A549 (cell line): ENCODE data around the gene GRIP2. TPM values are rescaled to one million over a fixed set of nuclear protein-coding genes. Genes with fewer than 3 reads are reported as not detected.
A peak's percentile ranks its signal among the peaks of the same experiment; 100 is the strongest.

Experiments used
- ATAC-seq, 2 experiments: fragments of 200-7000 bp in 1 of 2; fragments of >200 bp in 1 of 2; cut with Nextera tagmentation in 1 of 2; cut with Tn5 transposase in 1 of 2; 3 replicates each; pipeline versions ENCODE4 v1.8.0 to v1.9.1; 2018 to 2020; ENCODE audit warnings: mild to moderate bottlenecking in 1 of 2, moderate library complexity in 1 of 2
- CTCF ChIA-PET: fragments of 300-600 bp; sonication (Branson Sonifier 250); formaldehyde crosslinking; extraction: SDS; loops from one replicate; lab custom pipeline; 2021; ENCODE audit warnings: antibody characterized with exemption, inconsistent platforms; lab: Yijun Ruan, JAX
- POLR2A ChIA-PET: fragments of 350-600 bp; formaldehyde crosslinking; extraction: SDS; loops from one replicate; lab custom pipeline; 2021; ENCODE audit warnings: antibody characterized with exemption, inconsistent platforms; lab: Yijun Ruan, JAX
- DNase-seq, 2 experiments: peaks; one replicate each; pipeline versions ENCODE4 v3.0.0 to v3.0.0-alpha.2; 2011 to 2016; ENCODE audit warnings: low read depth in 1 of 2, low spot score in 1 of 2
- FAIRE-seq: peaks from 2 replicates; lab custom pipeline; 2011; peaks lifted over from hg19 to GRCh38; lab: Jason Lieb, UNC
- H3K27ac ChIP-seq, 2 experiments: fragments of >200 bp; sonication (Bioruptor Twin); formaldehyde crosslinking; 3 replicates each; pipeline ENCODE4 v1.5.1; 2016 to 2017
- H3K4me1 ChIP-seq: fragments of >200 bp; sonication (Bioruptor Twin); formaldehyde crosslinking; 3 replicates; pipeline ENCODE4 v1.6.1; 2016
- H3K4me2 ChIP-seq: fragments of >200 bp; sonication (Bioruptor Twin); formaldehyde crosslinking; 3 replicates; pipeline ENCODE4 v1.6.1; 2016
- H3K4me3 ChIP-seq: fragments of >200 bp; sonication (Bioruptor Twin); formaldehyde crosslinking; 3 replicates; pipeline ENCODE4 v1.5.1; 2016
- H3K9me3 ChIP-seq: fragments of >200 bp; sonication (Bioruptor Twin); formaldehyde crosslinking; 3 replicates; pipeline ENCODE4 v1.6.1; 2016
- CBX2 ChIP-seq: fragments of 200-600 bp; sonication (generic); IDR thresholded peaks from 2 replicates; pipeline ENCODE4 v1.6.1; 2016; ENCODE audit warnings: low read depth, mild to moderate bottlenecking, borderline replicate concordance
- CEBPB ChIP-seq, 2 experiments: fragments of >200 bp in 1 of 2; sonication (Bioruptor Twin) in 1 of 2; formaldehyde crosslinking in 1 of 2; IDR thresholded peaks; 2 replicates each; pipeline ENCODE4 v1.6.1; 2012 to 2016
- CHD4 ChIP-seq: fragments of 200-600 bp; sonication (generic); IDR thresholded peaks from 2 replicates; pipeline ENCODE4 v1.6.1; 2016; ENCODE audit warnings: antibody characterized with exemption, mild to moderate bottlenecking, borderline replicate concordance
- E2F6 ChIP-seq: IDR thresholded peaks from 2 replicates; pipeline ENCODE4 v1.6.1; 2012; ENCODE audit warnings: low read depth, borderline replicate concordance
- EHF ChIP-seq: fragments of 250-450 bp; sonication (Bioruptor Pico); IDR thresholded peaks from 2 replicates; pipeline ENCODE4 v1.5.0; 2020; ENCODE audit warnings: mild to moderate bottlenecking
- EHMT2 ChIP-seq: fragments of 200-600 bp; sonication (generic); IDR thresholded peaks from 2 replicates; pipeline ENCODE4 v1.6.1; 2016; ENCODE audit warnings: antibody characterized with exemption, low read depth, mild to moderate bottlenecking, moderate library complexity
- ESRRA ChIP-seq: fragments of 150-350 bp; IDR thresholded peaks from 2 replicates; pipeline ENCODE4 v1.6.1; 2014; ENCODE audit warnings: mild to moderate bottlenecking, low read length, borderline replicate concordance
- FOSB ChIP-seq: fragments of 250-450 bp; sonication (Bioruptor Pico); IDR thresholded peaks from 2 replicates; pipeline ENCODE4 v1.5.0; 2020; ENCODE audit warnings: mild to moderate bottlenecking, moderate library complexity
- GATA3 ChIP-seq: IDR thresholded peaks from 2 replicates; pipeline ENCODE4 v1.6.1; 2012; ENCODE audit warnings: borderline replicate concordance
- HDAC2 ChIP-seq: fragments of 200-600 bp; sonication (generic); IDR thresholded peaks from 2 replicates; pipeline ENCODE4 v1.6.1; 2016
- HEYL ChIP-seq: fragments of 250-450 bp; sonication (Bioruptor Pico); IDR thresholded peaks from 2 replicates; pipeline ENCODE4 v1.8.0; 2021; ENCODE audit warnings: mild to moderate bottlenecking, moderate library complexity
- HOXA7 ChIP-seq: fragments of 250-450 bp; sonication (Bioruptor Pico); IDR thresholded peaks from 2 replicates; pipeline ENCODE4 v1.5.0; 2020; ENCODE audit warnings: mild to moderate bottlenecking, moderate library complexity
- JUN ChIP-seq, 2 experiments: fragments of >200 bp; sonication (Bioruptor Twin); formaldehyde crosslinking; IDR thresholded peaks; 2 replicates in 1 of 2; 3 replicates in 1 of 2; pipeline ENCODE4 v1.6.1; 2016 to 2017
- JUNB ChIP-seq: fragments of >200 bp; sonication (Bioruptor Twin); formaldehyde crosslinking; IDR thresholded peaks from 2 replicates; pipeline ENCODE4 v1.6.1; 2016
- KDM5A ChIP-seq: fragments of 200-600 bp; sonication (generic); IDR thresholded peaks from 2 replicates; pipeline ENCODE4 v1.6.1; 2016; ENCODE audit warnings: antibody characterized with exemption, mild to moderate bottlenecking
- MYC ChIP-seq: IDR thresholded peaks from 2 replicates; pipeline ENCODE4 v1.6.1; 2012; ENCODE audit warnings: mild to moderate bottlenecking, inconsistent platforms, low read length, improper control_type of control experiment, borderline replicate concordance
- PHF8 ChIP-seq: fragments of 200-600 bp; sonication (generic); IDR thresholded peaks from 2 replicates; pipeline ENCODE4 v1.6.1; 2016; ENCODE audit warnings: low read depth, mild to moderate bottlenecking, antibody characterized with exemption, moderate library complexity, borderline replicate concordance
- POLR2AphosphoS2 ChIP-seq: conservative IDR thresholded peaks from 2 replicates; pipeline ENCODE4 v1.6.1; 2012; ENCODE audit warnings: low read length, improper control_type of control experiment, inconsistent platforms
- RARB ChIP-seq: fragments of 250-450 bp; sonication (Bioruptor Pico); IDR thresholded peaks from 2 replicates; pipeline ENCODE4 v1.8.0; 2021; ENCODE audit warnings: mild to moderate bottlenecking, moderate library complexity
- REST ChIP-seq: fragments of 200-600 bp; sonication (generic); IDR thresholded peaks from 2 replicates; pipeline ENCODE4 v1.6.1; 2016; ENCODE audit warnings: antibody characterized with exemption, mild to moderate bottlenecking, moderate library complexity
- SREBF2 ChIP-seq: fragments of 450-650 bp; IDR thresholded peaks from 2 replicates; pipeline ENCODE4 v1.6.1; 2014; ENCODE audit warnings: mild to moderate bottlenecking, moderate library complexity
- ZFP36 ChIP-seq: fragments of 450-650 bp; IDR thresholded peaks from 2 replicates; pipeline ENCODE4 v1.6.1; 2014; ENCODE audit warnings: borderline replicate concordance; ENCODE audit not compliant: partially characterized antibody
- ZNF302 ChIP-seq: fragments of 250-450 bp; sonication (Bioruptor Pico); IDR thresholded peaks from 2 replicates; pipeline ENCODE4 v1.9.0; 2021; ENCODE audit warnings: inconsistent platforms, mild to moderate bottlenecking, moderate library complexity
- ZSCAN20 ChIP-seq: fragments of 250-450 bp; sonication (Bioruptor Pico); IDR thresholded peaks from 2 replicates; pipeline ENCODE4 v1.8.0; 2022; ENCODE audit warnings: mild to moderate bottlenecking, moderate library complexity
- WGBS: methylation state at CpG from one replicate; pipeline ENCODE4 v1.1.6; 2017; ENCODE audit errors: missing lambda C conversion rate; 5-methylcytosine and 5-hydroxymethylcytosine counted together
- polyA plus RNA-seq, 4 experiments: library from polyadenylated mRNA; depleted of rRNA in 3 of 4; stranded (reverse); fragments of >200 nt; fragmentation: RNase III in 1 of 4; extraction: RNeasy Plus Mini Kit Qiagen cat#74134 plus additional on column Dnase treatment in 1 of 4; gene quantifications; 2 replicates in 3 of 4; 3 replicates in 1 of 4; pipeline ENCODE4 v1.2.3, GENCODE V29; 2011 to 2017
- TF ChIP-seq, protein P1 (sequence below): fragments of 250-450 bp; sonication (Bioruptor Pico); IDR thresholded peaks from 2 replicates; pipeline ENCODE4 v1.5.0; 2021; ENCODE audit warnings: mild to moderate bottlenecking, moderate library complexity, borderline replicate concordance
- TF ChIP-seq, protein P2 (sequence below): fragments of 450-650 bp; IDR thresholded peaks from 2 replicates; pipeline ENCODE4 v1.6.1; 2014; ENCODE audit warnings: antibody characterized with exemption

GRIP2 gene
- polyA plus RNA-seq, 2 of the 4 experiments (the other 2 are of a cell fraction), result 0.56 to 1.6 TPM

DNA sequence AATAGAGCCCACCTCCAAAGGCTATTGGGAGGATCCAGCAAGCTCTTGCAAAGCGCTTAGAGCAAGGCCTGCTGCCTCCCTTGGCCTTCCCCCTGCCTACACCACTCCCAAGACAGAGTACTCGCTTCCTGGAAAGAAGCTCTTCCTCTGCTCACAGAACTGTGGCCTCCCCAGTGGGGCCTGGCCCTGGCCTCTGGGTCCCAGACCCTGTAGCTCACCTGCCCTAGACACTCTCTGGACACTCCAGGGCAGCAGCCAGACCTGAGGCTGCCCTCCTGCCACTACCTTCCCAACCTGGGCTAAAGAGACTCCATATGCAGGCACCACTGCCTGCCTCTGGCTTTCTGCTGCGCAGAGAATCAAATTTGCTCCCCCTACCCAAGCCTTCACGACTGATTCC lies 49.9 kb downstream of the GRIP2 start:
- TF ChIP-seq POLR2AphosphoS2 (no peak), REST (no peak), GATA3 (no peak), KDM5A (no peak), PHF8 (no peak), CHD4 (no peak), HOXA7 (CRISPR knock-in tag) (no peak)
- TF ChIP-seq, protein P1, sequence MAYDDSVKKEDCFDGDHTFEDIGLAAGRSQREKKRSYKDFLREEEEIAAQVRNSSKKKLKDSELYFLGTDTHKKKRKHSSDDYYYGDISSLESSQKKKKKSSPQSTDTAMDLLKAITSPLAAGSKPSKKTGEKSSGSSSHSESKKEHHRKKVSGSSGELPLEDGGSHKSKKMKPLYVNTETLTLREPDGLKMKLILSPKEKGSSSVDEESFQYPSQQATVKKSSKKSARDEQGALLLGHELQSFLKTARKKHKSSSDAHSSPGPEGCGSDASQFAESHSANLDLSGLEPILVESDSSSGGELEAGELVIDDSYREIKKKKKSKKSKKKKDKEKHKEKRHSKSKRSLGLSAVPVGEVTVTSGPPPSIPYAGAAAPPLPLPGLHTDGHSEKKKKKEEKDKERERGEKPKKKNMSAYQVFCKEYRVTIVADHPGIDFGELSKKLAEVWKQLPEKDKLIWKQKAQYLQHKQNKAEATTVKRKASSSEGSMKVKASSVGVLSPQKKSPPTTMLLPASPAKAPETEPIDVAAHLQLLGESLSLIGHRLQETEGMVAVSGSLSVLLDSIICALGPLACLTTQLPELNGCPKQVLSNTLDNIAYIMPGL, result no peak
- H3K4me2 ChIP-seq, result no peak overlapping the region
- H3K27ac ChIP-seq, result peak overlapping the region in 1 of 2 experiments; percentile 58; a peak in 3 of 6 replicates
- POLR2A ChIA-PET, result interaction anchor here (1.1 kb wide), 1 partner anchor 457 kb away, joined by 3 read pairs; the partner anchor contains the start of gene NR2C2
- 90% methylated on average over 4 of the region's 4 CpGs for WGBS
- H3K9me3 ChIP-seq, result no peaks in the 10 kb centered on the region
- H3K4me3 ChIP-seq, result no peak overlapping the region
- CTCF ChIA-PET, result interaction anchor here (0.9 kb wide), 1 partner anchor 287 kb away, joined by 3 read pairs; no protein-coding TSS in a partner anchor
- ATAC-seq, result peak in 1 of 2 experiments; percentile 5; a peak in 3 of 6 replicates
- peaks cover 11% of the 10 kb centered on the region; the same call in 2 of the 3 replicates for H3K4me1 ChIP-seq
- FAIRE-seq, result no peak
- DNase-seq, result no peak

- peaks cover 11% of the 10 kb centered on the region; the same call in 2 of the 3 replicates for H3K4me1 ChIP-seq
- TF ChIP-seq JUNB (no peak), ZFP36 (no peak), SREBF2 (no peak), KDM5A (no peak)
- H3K9me3 ChIP-seq, result no peaks in the 10 kb centered on the region
- FAIRE-seq, result no peak
- no peak for ATAC-seq
- H3K4me2 ChIP-seq, result no peak overlapping the region
- no peak overlapping the region for H3K27ac ChIP-seq
- ChIA-PET CTCF (no interaction called here), POLR2A (interaction anchor here (1.1 kb wide), 1 partner anchor 458 kb away, joined by 3 read pairs; the partner anchor contains the start of gene NR2C2)
- 95% methylated on average over 7 of the region's 7 CpGs for WGBS
- DNase-seq, result no peak
- H3K4me3 ChIP-seq, result no peak overlapping the region
These were observed 50.5 kb downstream of the GRIP2 start for GRCh38 chr3:14489641-14490040.

- peak overlapping the region in 1 of 2 experiments; percentile 68; a peak in 3 of 6 replicates for H3K27ac ChIP-seq
- no peak overlapping the region for H3K4me3 ChIP-seq
- CTCF ChIA-PET, result no interaction called here
- ATAC-seq (no peak), DNase-seq (no peak), FAIRE-seq (no peak)
- no peak for TF ChIP-seq EHF
- no peak for TF ChIP-seq ZSCAN20
- no peak for TF ChIP-seq CHD4
- TF ChIP-seq E2F6, result no peak
- no peak for TF ChIP-seq HDAC2
- no peak for TF ChIP-seq MYC
- TF ChIP-seq EHMT2, result no peak
- TF ChIP-seq HEYL, result no peak
- TF ChIP-seq ESRRA, result no peak
- no peak for TF ChIP-seq RARB (CRISPR knock-in tag)
- no peak for TF ChIP-seq ZNF302
- TF ChIP-seq, protein P2, sequence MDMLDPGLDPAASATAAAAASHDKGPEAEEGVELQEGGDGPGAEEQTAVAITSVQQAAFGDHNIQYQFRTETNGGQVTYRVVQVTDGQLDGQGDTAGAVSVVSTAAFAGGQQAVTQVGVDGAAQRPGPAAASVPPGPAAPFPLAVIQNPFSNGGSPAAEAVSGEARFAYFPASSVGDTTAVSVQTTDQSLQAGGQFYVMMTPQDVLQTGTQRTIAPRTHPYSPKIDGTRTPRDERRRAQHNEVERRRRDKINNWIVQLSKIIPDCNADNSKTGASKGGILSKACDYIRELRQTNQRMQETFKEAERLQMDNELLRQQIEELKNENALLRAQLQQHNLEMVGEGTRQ, result no peak
- TF ChIP-seq CBX2, result no peak
- no peak for TF ChIP-seq FOSB (CRISPR knock-in tag)
- TF ChIP-seq CEBPB (IDR thresholded peaks at IDR 0.05), result no peak
- TF ChIP-seq JUN (IDR thresholded peaks at IDR 0.05), result no peak
- POLR2A ChIA-PET, result no interaction called here
- no peaks in the 10 kb centered on the region for H3K9me3 ChIP-seq
- H3K4me1 ChIP-seq, result peaks cover 11% of the 10 kb centered on the region; the same call in 2 of the 3 replicates
- 81% methylated on average over 7 of the region's 7 CpGs for WGBS
- no peak overlapping the region for H3K4me2 ChIP-seq
These were observed 51.7 kb downstream of the GRIP2 start for GRCh38 chr3:14488286-14489041.
